Measurements from ENCODE around the gene OVOL1. TPM values are rescaled to one million over a fixed set of nuclear protein-coding genes. Genes with fewer than 3 reads are reported as not detected.

Gene OVOL1
- total and polyA plus RNA-seq, 2 of the 13 experiments (the other 11 are each of a cell fraction or from before 2014, with no cell fraction given) = 0.01 TPM; not detected in 1

- TF ChIP-seq PAXIP1 (CRISPR knock-in tag; conservative IDR thresholded peaks at IDR 0.05) (0 out of 2 replicates have a peak, but pooled peaks have one; percentile 45), PHF21A (CRISPR knock-in tag; IDR thresholded peaks at IDR 0.05) (peak; percentile 69), SALL1 (CRISPR knock-in tag; IDR thresholded peaks at IDR 0.05) (peak; percentile 46; the same call in 1 of the 2 replicates), IRF9 (CRISPR knock-in tag; IDR thresholded peaks at IDR 0.05; ENCODE audit: borderline replicate concordance) (peak; percentile 28; the same call in 1 of the 2 replicates), ZNF761 (CRISPR knock-in tag; conservative IDR thresholded peaks at IDR 0.05) (no peak), MBD4 (IDR thresholded peaks at IDR 0.05; ENCODE audit: borderline replicate concordance, low read length) (no peak), HCFC1 (IDR thresholded peaks at IDR 0.05; ENCODE audit: low read depth, low read length) (no peak), ZNF143 (CRISPR knock-in tag; IDR thresholded peaks at IDR 0.05) (0 out of 2 replicates have a peak, but pooled peaks have one; percentile 22), UBTF (CRISPR knock-in tag; IDR thresholded peaks at IDR 0.05) (peak; percentile 53; the same call in 1 of the 2 replicates), PLRG1 (conservative IDR thresholded peaks at IDR 0.05) (no peak), ZNF282 (IDR thresholded peaks at IDR 0.05; ENCODE audit: partially characterized antibody) (no peak), HNF4A (CRISPR knock-in tag; IDR thresholded peaks at IDR 0.05) (peak; percentile 74)
- TF ChIP-seq, protein P1, sequence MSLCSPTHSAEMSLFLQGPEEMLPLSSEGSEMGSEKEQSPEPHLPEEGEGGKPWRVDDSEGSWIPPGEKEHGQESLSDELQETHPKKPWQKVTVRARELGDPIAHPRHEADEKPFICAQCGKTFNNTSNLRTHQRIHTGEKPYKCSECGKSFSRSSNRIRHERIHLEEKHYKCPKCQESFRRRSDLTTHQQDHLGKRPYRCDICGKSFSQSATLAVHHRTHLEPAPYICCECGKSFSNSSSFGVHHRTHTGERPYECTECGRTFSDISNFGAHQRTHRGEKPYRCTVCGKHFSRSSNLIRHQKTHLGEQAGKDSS (CRISPR knock-in tag; IDR thresholded peaks at IDR 0.05; ENCODE audit: borderline replicate concordance, low read depth) = peak; percentile 50; the same call in 1 of the 2 replicates
Observed at GRCh38 chr11:65794570-65795510, 8.0 kb downstream of the OVOL1 start (continued).

Measured in HepG2 (cell line).